ENCODE data around the gene SLC44A3. TPM values are rescaled to one million over a fixed set of nuclear protein-coding genes. Genes with fewer than 3 reads are reported as not detected.

The SLC44A3 gene
- polyA plus RNA-seq, 1 of the 3 experiments (the other 2 are of a cell fraction) = 2.6 TPM

GRCh38 chr1:94808669-94809068, 11.5 kb upstream of the SLC44A3 start:
- no peak overlapping the region for H3K4me2 ChIP-seq
- ChIA-PET POLR2A (no interaction called here), CTCF (interaction anchor here (2.6 to 6.9 kb wide), 3 partner anchors 294 to 769 kb away, joined by 8 to 82 read pairs (median 82); no protein-coding TSS in a partner anchor)

More at GRCh38 chr1:94808669-94809068, 11.5 kb upstream of the SLC44A3 start:
- H2AFZ ChIP-seq (ENCODE audit: low read depth) = no peak overlapping the region
- DNase-seq = no peak
- H3K27me3 ChIP-seq (ENCODE audit: insufficient read depth) = no peaks in the 10 kb centered on the region
- no peak overlapping the region for H3K4me3 ChIP-seq (ENCODE audit: low read depth in 2 of 2, low read length in 1 of 2)
- no peaks in the 10 kb centered on the region for H3K36me3 ChIP-seq (replicated peaks in 1 of 2; ENCODE audit: control insufficient read depth in 1 of 2, insufficient read depth in 2 of 2, low read length in 1 of 2)
- H3K79me2 ChIP-seq (ENCODE audit: insufficient read depth) = no peaks in the 10 kb centered on the region
- peaks cover 0 to 11% of the 10 kb centered on the region in 2 experiments; a peak in 2 of 4 replicates for H3K4me1 ChIP-seq (ENCODE audit: control insufficient read depth in 1 of 2, insufficient read depth in 2 of 2, low read depth in 1 of 2, low read length in 1 of 2)
- TF ChIP-seq TAF1 (IDR thresholded peaks at IDR 0.05; ENCODE audit: borderline replicate concordance, low read depth, low read length) = no peak
- TF ChIP-seq USF1 (IDR thresholded peaks at IDR 0.05; ENCODE audit: borderline replicate concordance, low read depth) = no peak
- no peak for TF ChIP-seq SIN3A (IDR thresholded peaks at IDR 0.05; ENCODE audit: borderline replicate concordance, low read depth, low read length)
- TF ChIP-seq GABPA (IDR thresholded peaks at IDR 0.05; ENCODE audit: low read depth) = no peak
- no peak for TF ChIP-seq EP300 (IDR thresholded peaks at IDR 0.05; ENCODE audit: borderline replicate concordance in 1 of 2, low read depth in 1 of 2, low read length in 1 of 2)
- TF ChIP-seq, protein P1, sequence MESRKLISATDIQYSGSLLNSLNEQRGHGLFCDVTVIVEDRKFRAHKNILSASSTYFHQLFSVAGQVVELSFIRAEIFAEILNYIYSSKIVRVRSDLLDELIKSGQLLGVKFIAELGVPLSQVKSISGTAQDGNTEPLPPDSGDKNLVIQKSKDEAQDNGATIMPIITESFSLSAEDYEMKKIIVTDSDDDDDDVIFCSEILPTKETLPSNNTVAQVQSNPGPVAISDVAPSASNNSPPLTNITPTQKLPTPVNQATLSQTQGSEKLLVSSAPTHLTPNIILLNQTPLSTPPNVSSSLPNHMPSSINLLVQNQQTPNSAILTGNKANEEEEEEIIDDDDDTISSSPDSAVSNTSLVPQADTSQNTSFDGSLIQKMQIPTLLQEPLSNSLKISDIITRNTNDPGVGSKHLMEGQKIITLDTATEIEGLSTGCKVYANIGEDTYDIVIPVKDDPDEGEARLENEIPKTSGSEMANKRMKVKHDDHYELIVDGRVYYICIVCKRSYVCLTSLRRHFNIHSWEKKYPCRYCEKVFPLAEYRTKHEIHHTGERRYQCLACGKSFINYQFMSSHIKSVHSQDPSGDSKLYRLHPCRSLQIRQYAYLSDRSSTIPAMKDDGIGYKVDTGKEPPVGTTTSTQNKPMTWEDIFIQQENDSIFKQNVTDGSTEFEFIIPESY (IDR thresholded peaks at IDR 0.05; ENCODE audit: borderline replicate concordance, low read depth) = no peak
- no peak for TF ChIP-seq FOXM1 (IDR thresholded peaks at IDR 0.05; ENCODE audit: low read depth)
- no peak for TF ChIP-seq ELF1 (IDR thresholded peaks at IDR 0.05)
- TF ChIP-seq, protein P2, sequence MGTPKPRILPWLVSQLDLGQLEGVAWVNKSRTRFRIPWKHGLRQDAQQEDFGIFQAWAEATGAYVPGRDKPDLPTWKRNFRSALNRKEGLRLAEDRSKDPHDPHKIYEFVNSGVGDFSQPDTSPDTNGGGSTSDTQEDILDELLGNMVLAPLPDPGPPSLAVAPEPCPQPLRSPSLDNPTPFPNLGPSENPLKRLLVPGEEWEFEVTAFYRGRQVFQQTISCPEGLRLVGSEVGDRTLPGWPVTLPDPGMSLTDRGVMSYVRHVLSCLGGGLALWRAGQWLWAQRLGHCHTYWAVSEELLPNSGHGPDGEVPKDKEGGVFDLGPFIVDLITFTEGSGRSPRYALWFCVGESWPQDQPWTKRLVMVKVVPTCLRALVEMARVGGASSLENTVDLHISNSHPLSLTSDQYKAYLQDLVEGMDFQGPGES (IDR thresholded peaks at IDR 0.05; ENCODE audit: low read depth, low read length) = no peak
- TF ChIP-seq, protein P3, sequence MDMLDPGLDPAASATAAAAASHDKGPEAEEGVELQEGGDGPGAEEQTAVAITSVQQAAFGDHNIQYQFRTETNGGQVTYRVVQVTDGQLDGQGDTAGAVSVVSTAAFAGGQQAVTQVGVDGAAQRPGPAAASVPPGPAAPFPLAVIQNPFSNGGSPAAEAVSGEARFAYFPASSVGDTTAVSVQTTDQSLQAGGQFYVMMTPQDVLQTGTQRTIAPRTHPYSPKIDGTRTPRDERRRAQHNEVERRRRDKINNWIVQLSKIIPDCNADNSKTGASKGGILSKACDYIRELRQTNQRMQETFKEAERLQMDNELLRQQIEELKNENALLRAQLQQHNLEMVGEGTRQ (IDR thresholded peaks at IDR 0.05; ENCODE audit: borderline replicate concordance, low read depth, low read length) = no peak
- TF ChIP-seq CHD2 (IDR thresholded peaks at IDR 0.05; ENCODE audit: low read length, partially characterized antibody) = no peak
- TF ChIP-seq, protein P4, sequence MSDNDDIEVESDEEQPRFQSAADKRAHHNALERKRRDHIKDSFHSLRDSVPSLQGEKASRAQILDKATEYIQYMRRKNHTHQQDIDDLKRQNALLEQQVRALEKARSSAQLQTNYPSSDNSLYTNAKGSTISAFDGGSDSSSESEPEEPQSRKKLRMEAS (IDR thresholded peaks at IDR 0.05; ENCODE audit: low read depth) = no peak
- no peak for TF ChIP-seq EZH2phosphoT487 (IDR thresholded peaks at IDR 0.05; ENCODE audit: borderline replicate concordance, low read depth)
- TF ChIP-seq YY1 (IDR thresholded peaks at IDR 0.05; ENCODE audit: low read depth) = no peak
- TF ChIP-seq PBX3 (IDR thresholded peaks at IDR 0.05) = no peak
- TF ChIP-seq, protein P5, sequence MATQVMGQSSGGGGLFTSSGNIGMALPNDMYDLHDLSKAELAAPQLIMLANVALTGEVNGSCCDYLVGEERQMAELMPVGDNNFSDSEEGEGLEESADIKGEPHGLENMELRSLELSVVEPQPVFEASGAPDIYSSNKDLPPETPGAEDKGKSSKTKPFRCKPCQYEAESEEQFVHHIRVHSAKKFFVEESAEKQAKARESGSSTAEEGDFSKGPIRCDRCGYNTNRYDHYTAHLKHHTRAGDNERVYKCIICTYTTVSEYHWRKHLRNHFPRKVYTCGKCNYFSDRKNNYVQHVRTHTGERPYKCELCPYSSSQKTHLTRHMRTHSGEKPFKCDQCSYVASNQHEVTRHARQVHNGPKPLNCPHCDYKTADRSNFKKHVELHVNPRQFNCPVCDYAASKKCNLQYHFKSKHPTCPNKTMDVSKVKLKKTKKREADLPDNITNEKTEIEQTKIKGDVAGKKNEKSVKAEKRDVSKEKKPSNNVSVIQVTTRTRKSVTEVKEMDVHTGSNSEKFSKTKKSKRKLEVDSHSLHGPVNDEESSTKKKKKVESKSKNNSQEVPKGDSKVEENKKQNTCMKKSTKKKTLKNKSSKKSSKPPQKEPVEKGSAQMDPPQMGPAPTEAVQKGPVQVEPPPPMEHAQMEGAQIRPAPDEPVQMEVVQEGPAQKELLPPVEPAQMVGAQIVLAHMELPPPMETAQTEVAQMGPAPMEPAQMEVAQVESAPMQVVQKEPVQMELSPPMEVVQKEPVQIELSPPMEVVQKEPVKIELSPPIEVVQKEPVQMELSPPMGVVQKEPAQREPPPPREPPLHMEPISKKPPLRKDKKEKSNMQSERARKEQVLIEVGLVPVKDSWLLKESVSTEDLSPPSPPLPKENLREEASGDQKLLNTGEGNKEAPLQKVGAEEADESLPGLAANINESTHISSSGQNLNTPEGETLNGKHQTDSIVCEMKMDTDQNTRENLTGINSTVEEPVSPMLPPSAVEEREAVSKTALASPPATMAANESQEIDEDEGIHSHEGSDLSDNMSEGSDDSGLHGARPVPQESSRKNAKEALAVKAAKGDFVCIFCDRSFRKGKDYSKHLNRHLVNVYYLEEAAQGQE (IDR thresholded peaks at IDR 0.05; ENCODE audit: low read depth, low read length) = no peak
- no peak overlapping the region for H3K27ac ChIP-seq (ENCODE audit: low read depth in 2 of 2, low read length in 1 of 2)
- WGBS (ENCODE audit: low lambda C conversion rate) = 90% methylated on average over 3 of the region's 3 CpGs
- H3K9ac ChIP-seq = no peak overlapping the region
- H3F3A ChIP-seq (replicated peaks; ENCODE audit: insufficient read depth) = peaks cover 2% of the 10 kb centered on the region
- H3K9me2 ChIP-seq = no peaks in the 10 kb centered on the region
- no peaks in the 10 kb centered on the region for H3K9me3 ChIP-seq
- no peaks in the 10 kb centered on the region for H4K20me1 ChIP-seq (ENCODE audit: insufficient read depth)

Data from SK-N-SH (cell line).